H1 (cell line): Measurements from ENCODE around the gene VPS50. TPM values are rescaled to one million over a fixed set of nuclear protein-coding genes. Genes with fewer than 3 reads are reported as not detected.

Experiments
- CTCF ChIA-PET: fragments of 300-600 bp; sonication (Branson Sonifier 250); formaldehyde crosslinking; loops from one replicate; lab custom pipeline; 2021; ENCODE audit not compliant: partially characterized antibody; lab: Charles Lee
- POLR2A ChIA-PET: fragments of 300-600 bp; sonication (Branson Sonifier 250); formaldehyde crosslinking; loops from one replicate; lab custom pipeline; 2021; ENCODE audit warnings: inconsistent platforms; ENCODE audit not compliant: partially characterized antibody; lab: Charles Lee
- DNase-seq, 2 experiments: peaks; one replicate each; pipeline versions ENCODE4 v3.0.0 to v3.0.0-alpha.2; 2010 to 2022; ENCODE audit warnings: low spot score in 2 of 2, low read depth in 1 of 2, mixed read lengths in 1 of 2
- FAIRE-seq: peaks from 2 replicates; lab custom pipeline; 2011; peaks lifted over from hg19 to GRCh38; lab: Jason Lieb, UNC
- H2AFZ ChIP-seq: 2 replicates; pipeline ENCODE4 v1.8.1; 2012; ENCODE audit warnings: low read length, inconsistent platforms
- H2AK5ac ChIP-seq: 2 replicates; pipeline ENCODE4 v1.6.1; 2013; ENCODE audit warnings: low read depth, low read length
- H2BK120ac ChIP-seq: replicated peaks from 2 replicates; pipeline ENCODE3; 2013; ENCODE audit warnings: low read depth, low read length, inconsistent platforms
- H2BK12ac ChIP-seq: 2 replicates; pipeline ENCODE4 v1.6.1; 2013; ENCODE audit warnings: low read depth, low read length
- H2BK15ac ChIP-seq: 2 replicates; pipeline ENCODE4 v1.6.1; 2013; ENCODE audit warnings: low read length
- H2BK20ac ChIP-seq: 2 replicates; pipeline ENCODE4 v1.6.1; 2013; ENCODE audit warnings: low read length
- H2BK5ac ChIP-seq: 2 replicates; pipeline ENCODE4 v1.6.1; 2013; ENCODE audit warnings: low read depth, low read length
- H3K14ac ChIP-seq: 2 replicates; pipeline ENCODE4 v1.6.1; 2013; ENCODE audit warnings: inconsistent platforms; ENCODE audit not compliant: insufficient read length
- H3K18ac ChIP-seq: 2 replicates; pipeline ENCODE4 v1.6.1; 2013; ENCODE audit warnings: low read length; ENCODE audit errors: extremely low read depth
- H3K23ac ChIP-seq: 2 replicates; pipeline ENCODE4 v1.6.1; 2013; ENCODE audit warnings: inconsistent platforms; ENCODE audit not compliant: insufficient read length
- H3K23me2 ChIP-seq: 2 replicates; pipeline ENCODE4 v1.6.1; 2013; ENCODE audit warnings: low read depth, low read length
- H3K27ac ChIP-seq: 2 replicates; pipeline ENCODE4 v1.6.1; 2011; ENCODE audit warnings: low read depth, low read length, inconsistent platforms
- H3K27me3 ChIP-seq, 4 experiments: replicated peaks in 1 of 4; 1 replicate in 1 of 4; 2 replicates in 3 of 4; pipeline versions ENCODE4 v1.6.1 to v1.8.1; 2011 to 2013; ENCODE audit warnings: low read length in 3 of 4, mild to moderate bottlenecking in 3 of 4, inconsistent platforms in 2 of 4, mixed read lengths in 2 of 4, moderate library complexity in 1 of 4; ENCODE audit not compliant: control insufficient read depth in 3 of 4, insufficient read depth in 3 of 4; ENCODE audit errors: extremely low read depth in 1 of 4
- H3K36me3 ChIP-seq, 4 experiments: 2 replicates each; pipeline versions ENCODE4 v1.6.1 to v1.8.1; 2011 to 2013; ENCODE audit warnings: mild to moderate bottlenecking in 4 of 4, low read length in 3 of 4, moderate library complexity in 2 of 4, control low read depth in 1 of 4, inconsistent platforms in 1 of 4; ENCODE audit not compliant: insufficient read depth in 4 of 4, control insufficient read depth in 2 of 4
- H3K4ac ChIP-seq: replicated peaks from 2 replicates; pipeline ENCODE3; 2013; ENCODE audit warnings: low read length, low read depth, mixed read lengths, inconsistent platforms; ENCODE audit not compliant: insufficient read length
- H3K4me1 ChIP-seq, 4 experiments: replicated peaks in 1 of 4; 1 replicate in 1 of 4; 2 replicates in 3 of 4; pipeline versions ENCODE4 v1.6.1 to v1.8.1; 2011 to 2013; ENCODE audit warnings: low read length in 3 of 4, inconsistent platforms in 2 of 4, mixed read lengths in 1 of 4; ENCODE audit not compliant: insufficient read depth in 4 of 4, control insufficient read depth in 3 of 4
- H3K4me2 ChIP-seq, 2 experiments: 2 replicates each; pipeline versions ENCODE4 v1.6.1 to v1.8.1; 2011 to 2013; ENCODE audit warnings: low read depth in 2 of 2, low read length in 2 of 2, control low read depth in 1 of 2, inconsistent platforms in 1 of 2, mild to moderate bottlenecking in 1 of 2; ENCODE audit not compliant: insufficient read depth in 1 of 2
- H3K4me3 ChIP-seq, 4 experiments: fragments of 200-600, 300-600 bp in 1 of 4; sonication (generic), shearing (Covaris generic), sonication (Bioruptor Twin) in 1 of 4; 2 replicates each; pipeline versions ENCODE4 v1.5.1 to v1.8.1; 2011 to 2016; ENCODE audit warnings: low read length in 4 of 4, low read depth in 3 of 4, control low read depth in 2 of 4, inconsistent platforms in 2 of 4, mild to moderate bottlenecking in 2 of 4, mixed read lengths in 1 of 4, moderate library complexity in 1 of 4; ENCODE audit not compliant: insufficient read depth in 2 of 4; ENCODE audit errors: extremely low read depth in 1 of 4
- H3K56ac ChIP-seq: replicated peaks from 2 replicates; pipeline ENCODE3; 2013; ENCODE audit warnings: low read depth, mild to moderate bottlenecking, mixed read lengths, low read length, inconsistent platforms; ENCODE audit not compliant: insufficient read length
- H3K79me1 ChIP-seq: 2 replicates; pipeline ENCODE4 v1.6.1; 2013; ENCODE audit warnings: low read depth, low read length, control low read depth
- H3K79me2 ChIP-seq, 2 experiments: 2 replicates each; pipeline versions ENCODE4 v1.6.1 to v1.8.1; 2012 to 2013; ENCODE audit warnings: low read length in 2 of 2, mild to moderate bottlenecking in 2 of 2, inconsistent platforms in 1 of 2; ENCODE audit not compliant: insufficient read depth in 2 of 2, control insufficient read depth in 1 of 2
- H3K9ac ChIP-seq, 4 experiments: replicated peaks in 1 of 4; 1 replicate in 1 of 4; 2 replicates in 3 of 4; pipeline versions ENCODE4 v1.6.1 to v1.8.1; 2011 to 2013; ENCODE audit warnings: low read depth in 3 of 4, low read length in 3 of 4, control low read depth in 2 of 4, mild to moderate bottlenecking in 2 of 4, moderate library complexity in 2 of 4, inconsistent platforms in 1 of 4; ENCODE audit errors: extremely low read depth in 1 of 4
- H3K9me3 ChIP-seq, 2 experiments: 2 replicates each; pipeline versions ENCODE4 v1.6.1 to v1.8.1; 2012 to 2013; ENCODE audit warnings: mild to moderate bottlenecking in 2 of 2, moderate library complexity in 2 of 2, control low read depth in 1 of 2, inconsistent platforms in 1 of 2, low read depth in 1 of 2, low read length in 1 of 2, mixed read lengths in 1 of 2; ENCODE audit not compliant: insufficient read depth in 2 of 2
- H4K20me1 ChIP-seq, 2 experiments: replicated peaks in 1 of 2; 2 replicates each; pipeline versions ENCODE3 to v1.8.1; 2011 to 2013; ENCODE audit warnings: inconsistent platforms in 2 of 2, low read length in 2 of 2, mild to moderate bottlenecking in 1 of 2; ENCODE audit not compliant: insufficient read depth in 2 of 2, control insufficient read depth in 1 of 2
- H4K5ac ChIP-seq: 2 replicates; pipeline ENCODE4 v1.6.1; 2013; ENCODE audit warnings: low read length, low read depth, mixed read lengths, inconsistent platforms; ENCODE audit not compliant: insufficient read length
- H4K8ac ChIP-seq: 2 replicates; pipeline ENCODE4 v1.8.0; 2013; ENCODE audit warnings: mild to moderate bottlenecking, moderate library complexity, low read length, inconsistent platforms; ENCODE audit not compliant: insufficient read depth; ENCODE audit errors: extremely low read depth
- H4K91ac ChIP-seq: replicated peaks from 2 replicates; pipeline ENCODE3; 2013; ENCODE audit warnings: low read length, mixed read lengths, inconsistent platforms; ENCODE audit not compliant: insufficient read length
- CEBPB ChIP-seq: IDR thresholded peaks from 2 replicates; pipeline ENCODE4 v1.6.1; 2012; ENCODE audit warnings: low read depth, low read length
- CHD1 ChIP-seq: IDR thresholded peaks from 2 replicates; pipeline ENCODE4 v1.6.1; 2012; ENCODE audit warnings: low read depth, low read length, improper control_type of control experiment
- CHD2 ChIP-seq: IDR thresholded peaks from 2 replicates; pipeline ENCODE4 v1.6.1; 2012; ENCODE audit warnings: low read length, improper control_type of control experiment
- JUN ChIP-seq: IDR thresholded peaks from 2 replicates; pipeline ENCODE4 v1.6.1; 2011; ENCODE audit warnings: low read depth, mild to moderate bottlenecking, improper control_type of control experiment, low read length
- RNF2 ChIP-seq: fragments of 200-900, 300-1000 bp; sonication (generic); IDR thresholded peaks from 2 replicates; pipeline ENCODE4 v1.7.1; 2016; ENCODE audit warnings: borderline replicate concordance, low read depth, mild to moderate bottlenecking, antibody characterized with exemption, low read length; ENCODE audit not compliant: poor library complexity, severe bottlenecking; ENCODE audit errors: missing control alignments
- SIN3A ChIP-seq, 2 experiments: IDR thresholded peaks in 1 of 2; conservative IDR thresholded peaks in 1 of 2; 2 replicates each; pipeline ENCODE4 v1.6.1; 2011 to 2012; ENCODE audit warnings: low read length in 2 of 2, improper control_type of control experiment in 1 of 2, low read depth in 1 of 2, mild to moderate bottlenecking in 1 of 2
- SP4 ChIP-seq: IDR thresholded peaks from 2 replicates; pipeline ENCODE4 v1.6.1; 2012; ENCODE audit warnings: low read length, inconsistent platforms
- SRF ChIP-seq: IDR thresholded peaks from 2 replicates; pipeline ENCODE4 v1.6.1; 2011; ENCODE audit warnings: mild to moderate bottlenecking, low read depth, low read length, moderate library complexity
- SUZ12 ChIP-seq: fragments of 200-600 bp; sonication (generic); IDR thresholded peaks from 2 replicates; pipeline ENCODE4 v1.6.1; 2012; ENCODE audit warnings: mild to moderate bottlenecking, inconsistent platforms, low read length, moderate library complexity, mixed read lengths
- TAF7 ChIP-seq: optimal IDR thresholded peaks from 2 replicates; pipeline ENCODE3; 2011; ENCODE audit warnings: low read depth, mild to moderate bottlenecking, inconsistent platforms, low read length, moderate library complexity, borderline replicate concordance
- WGBS, 2 experiments: shearing (Covaris generic) in 1 of 2; methylation state at CpG; one replicate each; pipeline versions ENCODE4 v1.1.6 to v1.1.7; 2013 to 2015; ENCODE audit warnings: low lambda C conversion rate in 2 of 2, mixed read lengths in 2 of 2, inconsistent platforms in 1 of 2, low coverage in 1 of 2, missing lambda C conversion rate in 1 of 2; ENCODE audit not compliant: insufficient replicate concordance in 2 of 2, insufficient coverage in 1 of 2, insufficient read length in 1 of 2; ENCODE audit errors: extremely low coverage in 1 of 2, missing lambda C conversion rate in 1 of 2; 5-methylcytosine and 5-hydroxymethylcytosine counted together
- polyA plus RNA-seq, 7 experiments: library from polyadenylated mRNA; depleted of rRNA in 3 of 7; stranded (reverse) in 5 of 7; unstranded in 2 of 7; fragments of >200 nt in 5 of 7; fragments of 200-250 nt in 2 of 7; gene quantifications; 1 replicate in 5 of 7; 2 replicates in 1 of 7; 4 replicates in 1 of 7; pipeline versions ENCODE4 v1.2.1 to v1.2.3, GENCODE V29; 2011 to 2013; ENCODE audit warnings: missing spikeins in 2 of 7, mixed read lengths in 2 of 7
- total RNA-seq: library from RNA; stranded (reverse); fragmentation: NEBNext Ultra II Directional; extraction: Animal tissue kit (Norgen Biotek cat#: 25700); gene quantifications from 2 replicates; pipeline ENCODE4 v1.2.1, GENCODE V29; 2021
- TF ChIP-seq, protein P1 (sequence below): IDR thresholded peaks from 2 replicates; pipeline ENCODE4 v1.6.1; 2012; ENCODE audit warnings: inconsistent platforms

Gene VPS50
- total and polyA plus RNA-seq, 2 of the 8 experiments (the other 6 are each of a cell fraction or from before 2014, with no cell fraction given) = 3.7 to 9.3 TPM

DNA sequence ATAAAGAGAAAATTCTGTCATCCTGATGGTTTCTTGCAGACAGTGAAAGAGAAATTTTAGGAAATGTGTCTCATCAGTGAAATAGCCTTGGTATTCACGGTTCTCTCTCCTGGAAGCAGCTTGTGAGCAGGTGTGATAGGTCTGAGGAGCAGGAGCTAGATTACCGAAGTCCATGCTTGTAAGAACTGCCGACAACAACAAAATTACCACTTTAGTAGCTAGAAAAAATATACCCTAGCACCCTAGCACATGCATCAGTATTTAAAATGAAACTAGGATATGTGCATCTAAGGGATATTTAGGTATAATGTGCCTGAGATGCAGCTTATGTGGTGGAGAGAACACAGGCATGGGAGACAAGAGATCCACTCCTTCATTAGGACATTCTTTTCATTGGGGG is 82.3 kb downstream of the VPS50 start:
- no peak for FAIRE-seq
- no peak for DNase-seq
- ChIA-PET CTCF (interaction anchor here (1.4 kb wide), 2 partner anchors 60 to 307 kb away, joined by 3 to 4 read pairs; no protein-coding TSS in a partner anchor), POLR2A (no interaction called here)
- H3K23ac ChIP-seq = no peak overlapping the region
- no peak overlapping the region for H2BK20ac ChIP-seq
- H3K4me1 ChIP-seq = no peaks in the 10 kb centered on the region
- no peak overlapping the region for H2BK120ac ChIP-seq
- H3K79me2 ChIP-seq = no peaks in the 10 kb centered on the region
- H3K27ac ChIP-seq = no peak overlapping the region
- H3K14ac ChIP-seq = no peak overlapping the region
- H3K18ac ChIP-seq = no peak overlapping the region
- no peak overlapping the region for H3K4me2 ChIP-seq
- H3K4ac ChIP-seq = no peak overlapping the region
- no peak overlapping the region for H2BK15ac ChIP-seq
- H3K36me3 ChIP-seq = no peaks in the 10 kb centered on the region
- no peak overlapping the region for H2BK12ac ChIP-seq
- H3K27me3 ChIP-seq = no peaks in the 10 kb centered on the region
- H3K9me3 ChIP-seq = no peaks in the 10 kb centered on the region
- no peak overlapping the region for H3K56ac ChIP-seq
- no peak overlapping the region for H2AK5ac ChIP-seq
- no peak overlapping the region for H3K9ac ChIP-seq
- no peak overlapping the region for H4K8ac ChIP-seq
- no peaks in the 10 kb centered on the region for H4K20me1 ChIP-seq
- no peaks in the 10 kb centered on the region for H3K79me1 ChIP-seq
- no peak overlapping the region for H3K4me3 ChIP-seq
- H4K5ac ChIP-seq = no peak overlapping the region
- 0 out of 2 replicates have a peak, but pooled peaks cover 2% of the 10 kb centered on the region for H3K23me2 ChIP-seq
- WGBS, 2 experiments = 90% methylated on average over 3 of the region's 3 CpGs; no CpG with 5 or more reads in 1 of the 2 experiments
- H2AFZ ChIP-seq = no peak overlapping the region
- no peak overlapping the region for H4K91ac ChIP-seq
- H2BK5ac ChIP-seq = no peak overlapping the region
- TF ChIP-seq SRF (no peak), RNF2 (no peak), CEBPB (no peak), CHD1 (no peak), SP4 (no peak), SIN3A (conservative IDR thresholded peaks at IDR 0.05 in 1 of 2, IDR thresholded peaks at IDR 0.05 in 1 of 2; ENCODE audit: low read depth in 1 of 2, low read length in 2 of 2) (no peak), CHD2 (no peak), SUZ12 (no peak), JUN (no peak), TAF7 (no peak)
- TF ChIP-seq, protein P1, sequence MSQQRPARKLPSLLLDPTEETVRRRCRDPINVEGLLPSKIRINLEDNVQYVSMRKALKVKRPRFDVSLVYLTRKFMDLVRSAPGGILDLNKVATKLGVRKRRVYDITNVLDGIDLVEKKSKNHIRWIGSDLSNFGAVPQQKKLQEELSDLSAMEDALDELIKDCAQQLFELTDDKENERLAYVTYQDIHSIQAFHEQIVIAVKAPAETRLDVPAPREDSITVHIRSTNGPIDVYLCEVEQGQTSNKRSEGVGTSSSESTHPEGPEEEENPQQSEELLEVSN = no peak
